22Rv1 (cell line): Measurements from ENCODE around the gene CCDC185.

Source experiments
- CTCF ChIP-seq: fragments of 450-650 bp; IDR thresholded peaks from 2 replicates; pipeline ENCODE4 v1.5.1; 2017; ENCODE audit warnings: mild to moderate bottlenecking
- ZFX ChIP-seq: fragments of 450-650 bp; IDR thresholded peaks from 2 replicates; pipeline ENCODE4 v1.6.1; 2017; ENCODE audit warnings: antibody characterized with exemption, borderline replicate concordance

- TF ChIP-seq CTCF (no peak), ZFX (no peak)
These were observed 44.0 kb upstream of the CCDC185 start for GRCh38 chr1:223349241-223349640.
